DND-41 (cell line): ENCODE measurements around the gene TFB1M.

Experiments
- ATAC-seq: fragments of 200-7000 bp; cut with Tn5 transposase; 3 replicates; pipeline ENCODE4 v1.9.1; 2021; ENCODE audit warnings: low read depth; ENCODE audit not compliant: insufficient read depth
- DNase-seq: peaks from one replicate; pipeline ENCODE4 v3.0.0-alpha.2; 2020
- H2AFZ ChIP-seq: 2 replicates; pipeline ENCODE4 v1.6.0; 2012; ENCODE audit warnings: low read depth, low read length
- H3K27ac ChIP-seq: 2 replicates; pipeline ENCODE4 v1.5.1; 2012; ENCODE audit warnings: low read length, inconsistent platforms
- H3K27me3 ChIP-seq: fragments of 200-600 bp; sonication (generic); 2 replicates; pipeline ENCODE4 v1.6.0; 2012; ENCODE audit warnings: low read length, mild to moderate bottlenecking, inconsistent platforms; ENCODE audit not compliant: insufficient read depth, poor library complexity
- H3K36me3 ChIP-seq: 2 replicates; pipeline ENCODE4 v1.5.1; 2012; ENCODE audit warnings: low read length, inconsistent platforms; ENCODE audit not compliant: insufficient read depth
- H3K4me1 ChIP-seq: 2 replicates; pipeline ENCODE4 v1.5.1; 2012; ENCODE audit warnings: mild to moderate bottlenecking, low read length; ENCODE audit not compliant: insufficient read depth
- H3K4me2 ChIP-seq: 2 replicates; pipeline ENCODE4 v1.6.0; 2012; ENCODE audit warnings: mild to moderate bottlenecking, moderate library complexity, low read length, inconsistent platforms; ENCODE audit not compliant: insufficient read depth
- H3K4me3 ChIP-seq, 2 experiments: fragments of 200-600 bp in 1 of 2; shearing (Covaris generic) in 1 of 2; 2 replicates each; pipeline ENCODE4 v1.5.1; 2012 to 2016; ENCODE audit warnings: inconsistent platforms in 2 of 2, low read length in 2 of 2, mild to moderate bottlenecking in 2 of 2, low read depth in 1 of 2, moderate library complexity in 1 of 2
- H3K79me2 ChIP-seq: 2 replicates; pipeline ENCODE4 v1.6.0; 2012; ENCODE audit warnings: low read length, inconsistent platforms; ENCODE audit not compliant: insufficient read depth
- H3K9ac ChIP-seq: 2 replicates; pipeline ENCODE4 v1.6.0; 2012; ENCODE audit warnings: low read depth, mild to moderate bottlenecking, inconsistent platforms, low read length, moderate library complexity
- H3K9me3 ChIP-seq: 2 replicates; pipeline ENCODE4 v1.5.1; 2012; ENCODE audit warnings: low read length, moderate library complexity, mild to moderate bottlenecking, inconsistent platforms; ENCODE audit not compliant: insufficient read depth, severe bottlenecking
- H4K20me1 ChIP-seq: 2 replicates; pipeline ENCODE4 v1.6.0; 2012; ENCODE audit warnings: low read length; ENCODE audit not compliant: insufficient read depth
- CTCF ChIP-seq: IDR thresholded peaks from 2 replicates; pipeline ENCODE4 v1.5.1; 2012; ENCODE audit warnings: borderline replicate concordance, low read length, moderate library complexity, mild to moderate bottlenecking; ENCODE audit not compliant: poor library complexity, severe bottlenecking; ENCODE audit errors: extremely low read depth
- EZH2 ChIP-seq: IDR thresholded peaks from 3 replicates; pipeline ENCODE4 v1.6.1; 2012; ENCODE audit warnings: borderline replicate concordance, low read depth, mild to moderate bottlenecking, moderate library complexity, low read length, inconsistent platforms; ENCODE audit not compliant: severe bottlenecking

The TFB1M gene

GRCh38 chr6:155260686-155261085, 53.6 kb downstream of the TFB1M start:
- no peaks in the 10 kb centered on the region for H3K4me1 ChIP-seq
- TF ChIP-seq CTCF (no peak), EZH2 (no peak)
- H3K9ac ChIP-seq: no peak overlapping the region
- H3K4me2 ChIP-seq: no peak overlapping the region
- ATAC-seq: no peak
- H3K27ac ChIP-seq: no peak overlapping the region
- 0 out of 2 replicates have a peak, but pooled peaks cover 2% of the 10 kb centered on the region for H4K20me1 ChIP-seq
- H3K27me3 ChIP-seq: no peaks in the 10 kb centered on the region
- H3K9me3 ChIP-seq: no peaks in the 10 kb centered on the region
- peaks cover 62% of the 10 kb centered on the region for H3K36me3 ChIP-seq
- H2AFZ ChIP-seq: no peak overlapping the region
- H3K4me3 ChIP-seq: no peak overlapping the region
- H3K79me2 ChIP-seq: no peaks in the 10 kb centered on the region
- no peak for DNase-seq

- no peak overlapping the region for H2AFZ ChIP-seq
- no peaks in the 10 kb centered on the region for H3K79me2 ChIP-seq
- no peaks in the 10 kb centered on the region for H3K4me1 ChIP-seq
- H3K4me2 ChIP-seq: no peak overlapping the region
- ATAC-seq (no peak), DNase-seq (no peak)
- H3K4me3 ChIP-seq: no peak overlapping the region
- H3K36me3 ChIP-seq: peaks cover 58% of the 10 kb centered on the region
- no peaks in the 10 kb centered on the region for H3K9me3 ChIP-seq
- H3K27ac ChIP-seq: no peak overlapping the region
- H3K9ac ChIP-seq: no peak overlapping the region
- no peaks in the 10 kb centered on the region for H3K27me3 ChIP-seq
- H4K20me1 ChIP-seq: 0 out of 2 replicates have a peak, but pooled peaks cover 2% of the 10 kb centered on the region
- TF ChIP-seq EZH2: no peak
- TF ChIP-seq CTCF: no peak
Observed at GRCh38 chr6:155259897-155260296, 54.4 kb downstream of the TFB1M start.

DNA sequence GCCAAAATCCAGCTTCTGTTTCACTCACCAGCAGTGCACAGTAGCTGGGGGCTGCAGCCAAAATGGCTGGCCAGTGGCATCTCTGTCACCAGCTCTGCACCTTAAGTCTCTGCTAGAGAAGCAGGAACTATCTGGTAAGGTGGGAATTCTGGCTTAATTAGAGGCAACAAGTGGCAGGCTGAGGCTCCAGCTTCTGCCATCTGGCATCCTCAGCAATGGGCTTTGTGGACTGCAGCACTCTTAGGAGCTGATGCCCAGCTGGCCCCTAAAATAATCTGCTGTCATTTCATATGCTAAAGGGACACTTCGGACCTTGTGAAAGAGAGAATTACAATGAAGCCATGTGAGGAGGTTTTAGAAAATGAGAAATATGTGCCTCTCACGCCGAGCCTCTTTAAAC, 55.1 kb downstream of the TFB1M start:
- no peaks in the 10 kb centered on the region for H3K27me3 ChIP-seq
- peaks cover 59% of the 10 kb centered on the region for H3K36me3 ChIP-seq
- 0 out of 2 replicates have a peak, but pooled peaks cover 2% of the 10 kb centered on the region for H4K20me1 ChIP-seq
- H3K27ac ChIP-seq: no peak overlapping the region
- no peak overlapping the region for H3K4me3 ChIP-seq
- no peak for TF ChIP-seq CTCF
- TF ChIP-seq EZH2: no peak
- H2AFZ ChIP-seq: no peak overlapping the region
- DNase-seq (no peak), ATAC-seq (no peak)
- no peak overlapping the region for H3K9ac ChIP-seq
- no peaks in the 10 kb centered on the region for H3K9me3 ChIP-seq
- H3K79me2 ChIP-seq: no peaks in the 10 kb centered on the region
- H3K4me2 ChIP-seq: no peak overlapping the region
- H3K4me1 ChIP-seq: no peaks in the 10 kb centered on the region

- H3K9me3 ChIP-seq: no peaks in the 10 kb centered on the region
- H3K79me2 ChIP-seq: no peaks in the 10 kb centered on the region
- peaks cover 67% of the 10 kb centered on the region for H3K36me3 ChIP-seq
- H4K20me1 ChIP-seq: 0 out of 2 replicates have a peak, but pooled peaks cover 2% of the 10 kb centered on the region
- ATAC-seq: no peak
- DNase-seq: no peak
- no peak overlapping the region for H2AFZ ChIP-seq
- no peak for TF ChIP-seq EZH2
- no peak for TF ChIP-seq CTCF
- no peaks in the 10 kb centered on the region for H3K4me1 ChIP-seq
- no peak overlapping the region for H3K4me2 ChIP-seq
- H3K9ac ChIP-seq: no peak overlapping the region
- H3K27me3 ChIP-seq: no peaks in the 10 kb centered on the region
- H3K27ac ChIP-seq: no peak overlapping the region
- H3K4me3 ChIP-seq: no peak overlapping the region
Observed at GRCh38 chr6:155257796-155258195, 56.5 kb downstream of the TFB1M start.
